GM18498 (cell line): ENCODE results near the gene PRR20G.
"Not testable (repeated sequence)": the region's sequence is repeated elsewhere in the genome, so short reads cannot be mapped to it uniquely, and the experiment has no call there.

Experiments used
- ATAC-seq: cut with Tn5 transposase; IDR thresholded peaks from one replicate; pipeline ENCODE4 v1.9.1; 2021; ENCODE audit warnings: mild to moderate bottlenecking, moderate library complexity; ENCODE audit not compliant: unreplicated experiment

Gene PRR20G

GRCh38 chr3:127304121-127304744 is 16.4 kb upstream of the PRR20G start:
- ATAC-seq: no peak

GRCh38 chr3:127299276-127299675 is 11.4 kb upstream of the PRR20G start:
- ATAC-seq: no peak

- no peak for ATAC-seq
Measured at GRCh38 chr3:127296959-127297358, 9.1 kb upstream of the PRR20G start.

GRCh38 chr3:127296166-127296565 is 8.3 kb upstream of the PRR20G start:
- no peak for ATAC-seq

- ATAC-seq: not testable (repeated sequence)
Measured at GRCh38 chr3:127293650-127294049, 5.8 kb upstream of the PRR20G start.

- no peak for ATAC-seq
Measured at GRCh38 chr3:127291611-127292010, 3.8 kb upstream of the PRR20G start.

GRCh38 chr3:127291114-127291513 is 3.3 kb upstream of the PRR20G start:
- no peak for ATAC-seq

- ATAC-seq: no peak
Measured at GRCh38 chr3:127289706-127290575, 2.1 kb upstream of the PRR20G start.

GRCh38 chr3:127288921-127289705 is 1.3 kb upstream of the PRR20G start:
- no peak for ATAC-seq

- no peak for ATAC-seq
Measured at GRCh38 chr3:127288343-127288742, 497 bp upstream of the PRR20G start.

- no peak for ATAC-seq
Measured at GRCh38 chr3:127286571-127287140, 1.2 kb downstream of the PRR20G start.

GRCh38 chr3:127284258-127284657 is 3.6 kb downstream of the PRR20G start:
- no peak for ATAC-seq

- ATAC-seq: no peak
Measured at GRCh38 chr3:127277561-127277960, 10.3 kb downstream of the PRR20G start.

- ATAC-seq: no peak
Measured at GRCh38 chr3:127276995-127277394, 10.9 kb downstream of the PRR20G start.

GRCh38 chr3:127276396-127276795 is 11.4 kb downstream of the PRR20G start:
- no peak for ATAC-seq

- no peak for ATAC-seq
Measured at GRCh38 chr3:127275287-127275781, 12.5 kb downstream of the PRR20G start.

- ATAC-seq: no peak
Measured at GRCh38 chr3:127274200-127274760, 13.6 kb downstream of the PRR20G start.

GRCh38 chr3:127273206-127273605 is 14.6 kb downstream of the PRR20G start:
- ATAC-seq: no peak

- ATAC-seq: no peak
Measured at GRCh38 chr3:127266186-127266585, 21.7 kb downstream of the PRR20G start.

- ATAC-seq: no peak
Measured at GRCh38 chr3:127265581-127265981, 22.3 kb downstream of the PRR20G start.
